Tibial nerve (tissue), 4 donors: ENCODE measurements around the gene TCF7L1. TPM values are rescaled to one million over a fixed set of nuclear protein-coding genes. Genes with fewer than 3 reads are reported as not detected.

Source experiments
- DNase-seq, 2 donors: peaks; one replicate each; pipeline ENCODE4 v3.0.0-alpha.2; 2019; ENCODE audit warnings: low spot score in 2 of 2
- H3K27ac ChIP-seq, 4 donors: fragments of 200-600 bp; sonication (generic) in 3 of 4; one replicate each; pipeline ENCODE4 v1.5.1; 2017 to 2019; ENCODE audit warnings: mild to moderate bottlenecking in 1 of 4
- H3K27me3 ChIP-seq, 2 donors: fragments of 200-600 bp; sonication (generic) in 1 of 2; one replicate each; pipeline versions ENCODE4 v1.5.1 to v1.6.0; 2017 to 2019
- H3K36me3 ChIP-seq, 3 donors: fragments of 200-600 bp; sonication (generic); one replicate each; pipeline ENCODE4 v1.5.1; 2018 to 2019
- H3K4me1 ChIP-seq, 4 donors: fragments of 200-600 bp; sonication (generic) in 3 of 4; one replicate each; pipeline ENCODE4 v1.5.1; 2017 to 2019
- H3K4me3 ChIP-seq, 4 donors: fragments of 200-600 bp; sonication (generic) in 3 of 4; one replicate each; pipeline ENCODE4 v1.5.1; 2017 to 2019; ENCODE audit warnings: mild to moderate bottlenecking in 1 of 4, moderate library complexity in 1 of 4
- H3K9me3 ChIP-seq, 4 donors: fragments of 200-600 bp; sonication (generic) in 3 of 4; one replicate each; pipeline ENCODE4 v1.5.1; 2017 to 2019
- CTCF ChIP-seq, 5 experiments: fragments of 200-600 bp in 3 of 5; fragments of 450-650 bp in 2 of 5; sonication (generic) in 3 of 5; IDR thresholded peaks; one replicate each; pipeline ENCODE4 v1.5.1; 2016 to 2019; ENCODE audit warnings: antibody characterized with exemption in 5 of 5, mild to moderate bottlenecking in 3 of 5, moderate library complexity in 2 of 5
- EP300 ChIP-seq, 2 donors: sonication (generic); formaldehyde crosslinking; IDR thresholded peaks; one replicate each; pipeline ENCODE4 v1.6.1; 2017; ENCODE audit warnings: antibody characterized with exemption in 2 of 2, mild to moderate bottlenecking in 1 of 2
- POLR2A ChIP-seq, 2 donors: fragments of 450-650 bp; IDR thresholded peaks; one replicate each; pipeline ENCODE4 v1.6.1; 2017; ENCODE audit warnings: antibody characterized with exemption in 2 of 2, mild to moderate bottlenecking in 2 of 2, moderate library complexity in 2 of 2
- WGBS, 2 donors: methylation state at CpG; one replicate each; pipeline ENCODE4 v1.1.5; 2018; 5-methylcytosine and 5-hydroxymethylcytosine counted together
- total RNA-seq, 4 donors: library from RNA; depleted of rRNA; stranded (reverse); fragments of >200 nt; gene quantifications; one replicate each; pipeline ENCODE4 v1.1.0, GENCODE V29; 2016

The TCF7L1 gene
- total RNA-seq, 4 donors from 2014 or later: 3.7 to 14.1 (median 7.1) TPM

GRCh38 chr2:85131116-85131515 lies 2.1 kb upstream of the TCF7L1 start:
- Histone ChIP-seq H3K27ac (no peak overlapping the region), H3K36me3 (no peaks in the 10 kb centered on the region), H3K9me3 (no peaks in the 10 kb centered on the region), H3K4me3 (no peak overlapping the region), H3K27me3 (peaks cover 0 to 3% of the 10 kb centered on the region in 2 donors), H3K4me1 (peaks cover 0 to 39% (median 4%) of the 10 kb centered on the region in 4 donors)
- DNase-seq: no peak
- 34 to 38% methylated on average over 7 of the region's 7 CpGs for WGBS, 2 donors
- peak in 4 of 5 experiments; percentile 32 to 51 (median 42) for TF ChIP-seq CTCF (IDR thresholded peaks at IDR 0.05)
- TF ChIP-seq EP300 (IDR thresholded peaks at IDR 0.05): no peak

GRCh38 chr2:85132397-85132796 lies 795 bp upstream of the TCF7L1 start:
- H3K9me3 ChIP-seq: no peaks in the 10 kb centered on the region
- peak overlapping the region; percentile 59 to 89 (median 66) for H3K4me3 ChIP-seq
- no peak for TF ChIP-seq EP300 (IDR thresholded peaks at IDR 0.05)
- no peak for TF ChIP-seq CTCF (IDR thresholded peaks at IDR 0.05)
- TF ChIP-seq POLR2A (IDR thresholded peaks at IDR 0.05): no peak
- H3K36me3 ChIP-seq: no peaks in the 10 kb centered on the region
- DNase-seq: no peak
- peaks cover 0 to 52% (median 4%) of the 10 kb centered on the region in 4 donors for H3K4me1 ChIP-seq
- H3K27ac ChIP-seq: peak overlapping the region in 3 of 4 donors; percentile 57 to 91 (median 61)
- 18 to 23% methylated on average over 14 of the region's 14 CpGs for WGBS, 2 donors
- peaks cover 0 to 3% of the 10 kb centered on the region in 2 donors for H3K27me3 ChIP-seq

GRCh38 chr2:85133751-85134254 lies 611 bp downstream of the TCF7L1 start:
- no peaks in the 10 kb centered on the region for H3K36me3 ChIP-seq
- TF ChIP-seq EP300 (IDR thresholded peaks at IDR 0.05) (no peak), POLR2A (IDR thresholded peaks at IDR 0.05) (no peak), CTCF (IDR thresholded peaks at IDR 0.05) (no peak)
- H3K4me3 ChIP-seq: peak overlapping the region; percentile 63 to 97 (median 76)
- H3K9me3 ChIP-seq: no peaks in the 10 kb centered on the region
- peaks cover 0 to 61% (median 4%) of the 10 kb centered on the region in 4 donors for H3K4me1 ChIP-seq
- WGBS, 2 donors: 0% methylated on average over 30 of the region's 57 CpGs; no CpG with 5 or more reads in 1 of the 2 donors
- DNase-seq: no peak
- H3K27me3 ChIP-seq: peaks cover 0 to 3% of the 10 kb centered on the region in 2 donors
- H3K27ac ChIP-seq: peak overlapping the region; percentile 74 to 94 (median 84)

GRCh38 chr2:85134255-85134895 lies 1.2 kb downstream of the TCF7L1 start:
- 6 to 24% methylated on average over 6 to 25 of the region's 45 CpGs for WGBS, 2 donors
- H3K9me3 ChIP-seq: no peaks in the 10 kb centered on the region
- no peak for DNase-seq
- peak overlapping the region; percentile 63 to 97 (median 76) for H3K4me3 ChIP-seq
- peaks cover 0 to 61% (median 4%) of the 10 kb centered on the region in 4 donors for H3K4me1 ChIP-seq
- no peaks in the 10 kb centered on the region for H3K36me3 ChIP-seq
- peaks cover 0 to 3% of the 10 kb centered on the region in 2 donors for H3K27me3 ChIP-seq
- TF ChIP-seq EP300 (IDR thresholded peaks at IDR 0.05) (peak in 1 of 2 donors; percentile 12), POLR2A (IDR thresholded peaks at IDR 0.05) (no peak), CTCF (IDR thresholded peaks at IDR 0.05) (peak in 1 of 5 experiments; percentile 23)
- peak overlapping the region; percentile 74 to 94 (median 84) for H3K27ac ChIP-seq
